ENCODE results near the gene PDZD8. TPM values are rescaled to one million over a fixed set of nuclear protein-coding genes. Genes with fewer than 3 reads are reported as not detected.

PDZD8 gene
- polyA plus RNA-seq, 1 donor (not counting 4 experiments of a cell fraction or from before 2014, with no cell fraction given) = 24.3 TPM

DNA sequence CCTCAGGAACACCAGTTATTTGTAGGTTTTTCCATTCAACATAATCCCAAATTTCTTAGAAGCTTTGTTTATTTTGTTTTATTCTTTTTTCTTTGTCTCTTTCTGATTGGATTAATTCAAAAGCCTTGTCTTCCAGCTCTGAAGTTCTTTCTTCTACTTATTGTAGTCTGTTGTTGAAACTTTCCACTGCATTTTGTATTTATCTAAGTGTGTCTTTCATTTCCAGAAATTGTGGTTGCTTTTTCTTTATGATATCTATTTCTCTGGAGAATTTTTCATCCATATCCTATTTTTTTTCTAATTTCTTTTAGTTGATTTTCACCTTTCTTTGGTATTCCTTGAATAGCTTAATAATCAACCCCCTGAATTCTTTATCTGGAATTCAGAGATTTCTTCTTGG lies 75.8 kb downstream of the PDZD8 start:
- H3K9me1 ChIP-seq (ENCODE audit: control insufficient read depth, extremely low read depth, insufficient read depth, low read length) = no peaks in the 10 kb centered on the region
- no peak overlapping the region for H3K27ac ChIP-seq (ENCODE audit: control insufficient read depth, insufficient read depth, low read length)
- H3K9me3 ChIP-seq (ENCODE audit: control insufficient read depth, low read depth, low read length) = peaks cover 2% of the 10 kb centered on the region
- DNase-seq (ENCODE audit: low read depth, low spot score) (no peak), FAIRE-seq (no peak)
- H3K4me1 ChIP-seq (ENCODE audit: control insufficient read depth, extremely low read depth, insufficient read depth, low read length) = no peaks in the 10 kb centered on the region
- no peaks in the 10 kb centered on the region for H4K20me1 ChIP-seq (ENCODE audit: control insufficient read depth, extremely low read depth, insufficient read depth, low read length)
- TF ChIP-seq EZH2 (IDR thresholded peaks at IDR 0.05; ENCODE audit: low read length) = no peak
- TF ChIP-seq, protein P1, sequence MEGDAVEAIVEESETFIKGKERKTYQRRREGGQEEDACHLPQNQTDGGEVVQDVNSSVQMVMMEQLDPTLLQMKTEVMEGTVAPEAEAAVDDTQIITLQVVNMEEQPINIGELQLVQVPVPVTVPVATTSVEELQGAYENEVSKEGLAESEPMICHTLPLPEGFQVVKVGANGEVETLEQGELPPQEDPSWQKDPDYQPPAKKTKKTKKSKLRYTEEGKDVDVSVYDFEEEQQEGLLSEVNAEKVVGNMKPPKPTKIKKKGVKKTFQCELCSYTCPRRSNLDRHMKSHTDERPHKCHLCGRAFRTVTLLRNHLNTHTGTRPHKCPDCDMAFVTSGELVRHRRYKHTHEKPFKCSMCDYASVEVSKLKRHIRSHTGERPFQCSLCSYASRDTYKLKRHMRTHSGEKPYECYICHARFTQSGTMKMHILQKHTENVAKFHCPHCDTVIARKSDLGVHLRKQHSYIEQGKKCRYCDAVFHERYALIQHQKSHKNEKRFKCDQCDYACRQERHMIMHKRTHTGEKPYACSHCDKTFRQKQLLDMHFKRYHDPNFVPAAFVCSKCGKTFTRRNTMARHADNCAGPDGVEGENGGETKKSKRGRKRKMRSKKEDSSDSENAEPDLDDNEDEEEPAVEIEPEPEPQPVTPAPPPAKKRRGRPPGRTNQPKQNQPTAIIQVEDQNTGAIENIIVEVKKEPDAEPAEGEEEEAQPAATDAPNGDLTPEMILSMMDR (optimal IDR thresholded peaks at IDR 0.05 in 1 of 3, IDR thresholded peaks at IDR 0.05 in 1 of 3, conservative IDR thresholded peaks at IDR 0.05 in 1 of 3; ENCODE audit: extremely low read depth in 1 of 3, insufficient read depth in 2 of 3, low read length in 3 of 3) = no peak
- dilution Hi-C loops (cut with MboI; ENCODE audit: extremely low pct_ligation_motif_present, low sequenced_read_pairs) = no loop called here
- no peak overlapping the region for H3K9ac ChIP-seq (ENCODE audit: control insufficient read depth, extremely low read depth, insufficient read depth, low read length)
- peaks cover 26% of the 10 kb centered on the region for H3K79me2 ChIP-seq (ENCODE audit: control insufficient read depth, insufficient read depth, low read length)
- H3K36me3 ChIP-seq (ENCODE audit: control insufficient read depth in 2 of 2, extremely low read depth in 1 of 2, insufficient read depth in 2 of 2, low read length in 2 of 2) = no peaks in the 10 kb centered on the region
- no peak overlapping the region for H2AFZ ChIP-seq (ENCODE audit: control insufficient read depth, low read length)
- no peaks in the 10 kb centered on the region for H3K27me3 ChIP-seq (ENCODE audit: control insufficient read depth, extremely low read depth, insufficient read depth, low read length)
- H3K4me2 ChIP-seq (ENCODE audit: control insufficient read depth, extremely low read depth, insufficient read depth, low read depth, low read length) = no peak overlapping the region
- H3K4me3 ChIP-seq (ENCODE audit: control insufficient read depth in 2 of 3, extremely low read depth in 1 of 3, insufficient read depth in 2 of 3, low read depth in 1 of 3, low read length in 3 of 3) = no peak overlapping the region

DNA sequence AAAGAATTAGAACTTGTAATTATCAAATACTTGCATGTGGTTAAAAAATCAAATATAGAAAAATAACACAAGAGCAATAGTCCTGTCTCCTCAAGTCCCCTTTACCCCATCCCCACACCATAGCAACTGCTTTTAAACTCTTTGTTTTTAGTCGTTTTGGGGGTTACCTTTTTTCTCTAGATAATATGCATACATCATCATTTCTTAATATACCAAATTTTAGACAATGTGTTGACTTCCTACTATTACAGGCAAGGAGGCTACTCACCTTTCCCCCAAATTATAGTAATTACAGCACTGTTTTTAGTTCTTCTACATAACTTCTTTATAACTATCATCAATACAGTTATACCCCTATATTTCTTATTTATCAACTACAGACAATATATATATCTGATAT lies 77.0 kb downstream of the PDZD8 start:
- H2AFZ ChIP-seq (ENCODE audit: control insufficient read depth, low read length) = no peak overlapping the region
- H3K9me1 ChIP-seq (ENCODE audit: control insufficient read depth, extremely low read depth, insufficient read depth, low read length) = no peaks in the 10 kb centered on the region
- FAIRE-seq = no peak
- dilution Hi-C loops (cut with MboI; ENCODE audit: extremely low pct_ligation_motif_present, low sequenced_read_pairs) = no loop called here
- no peaks in the 10 kb centered on the region for H3K36me3 ChIP-seq (ENCODE audit: control insufficient read depth in 2 of 2, extremely low read depth in 1 of 2, insufficient read depth in 2 of 2, low read length in 2 of 2)
- no peaks in the 10 kb centered on the region for H3K9me3 ChIP-seq (ENCODE audit: control insufficient read depth, low read depth, low read length)
- H3K9ac ChIP-seq (ENCODE audit: control insufficient read depth, extremely low read depth, insufficient read depth, low read length) = no peak overlapping the region
- peaks cover 28% of the 10 kb centered on the region for H3K79me2 ChIP-seq (ENCODE audit: control insufficient read depth, insufficient read depth, low read length)
- no peaks in the 10 kb centered on the region for H4K20me1 ChIP-seq (ENCODE audit: control insufficient read depth, extremely low read depth, insufficient read depth, low read length)
- no peak overlapping the region for H3K27ac ChIP-seq (ENCODE audit: control insufficient read depth, insufficient read depth, low read length)
- no peaks in the 10 kb centered on the region for H3K4me1 ChIP-seq (ENCODE audit: control insufficient read depth, extremely low read depth, insufficient read depth, low read length)
- H3K4me2 ChIP-seq (ENCODE audit: control insufficient read depth, extremely low read depth, insufficient read depth, low read depth, low read length) = no peak overlapping the region
- DNase-seq (ENCODE audit: low read depth, low spot score) = no peak
- no peak overlapping the region for H3K4me3 ChIP-seq (ENCODE audit: control insufficient read depth in 2 of 3, extremely low read depth in 1 of 3, insufficient read depth in 2 of 3, low read depth in 1 of 3, low read length in 3 of 3)
- no peak for TF ChIP-seq EZH2 (IDR thresholded peaks at IDR 0.05; ENCODE audit: low read length)
- TF ChIP-seq, protein P1 (optimal IDR thresholded peaks at IDR 0.05 in 1 of 3, IDR thresholded peaks at IDR 0.05 in 1 of 3, conservative IDR thresholded peaks at IDR 0.05 in 1 of 3; ENCODE audit: extremely low read depth in 1 of 3, insufficient read depth in 2 of 3, low read length in 3 of 3) = no peak
- no peaks in the 10 kb centered on the region for H3K27me3 ChIP-seq (ENCODE audit: control insufficient read depth, extremely low read depth, insufficient read depth, low read length)
